OCI-M2 (cell line): ENCODE measurements around the gene SH3PXD2A.

ENCODE experiments used
- DNase-seq: peaks from one replicate; lab custom pipeline; 2025; ENCODE audit not compliant: unreplicated experiment; lab: John Stamatoyannopoulos, UW

The SH3PXD2A gene

DNA sequence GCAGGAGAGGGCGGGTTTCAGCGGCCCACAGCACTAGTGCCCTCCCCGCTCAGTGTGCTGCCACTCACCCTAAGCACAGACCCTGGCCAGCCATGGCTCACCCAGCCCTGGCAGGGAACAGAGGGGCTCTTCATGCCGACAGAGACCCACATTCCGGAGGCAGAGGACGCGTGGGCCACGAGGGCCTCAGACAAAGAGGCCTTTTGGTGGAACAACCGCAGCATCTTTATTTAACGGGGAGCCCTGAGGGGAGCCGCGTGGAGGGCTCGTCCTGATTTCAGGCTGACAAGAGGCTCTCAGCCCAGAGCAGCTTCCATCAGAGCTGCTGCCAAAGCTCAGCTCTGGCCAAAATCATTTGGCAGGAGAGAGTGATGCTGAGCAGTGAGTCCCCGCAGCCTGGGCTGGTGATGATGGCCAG is 127.8 kb downstream of the SH3PXD2A start:
- DNase-seq: no peak

DNA sequence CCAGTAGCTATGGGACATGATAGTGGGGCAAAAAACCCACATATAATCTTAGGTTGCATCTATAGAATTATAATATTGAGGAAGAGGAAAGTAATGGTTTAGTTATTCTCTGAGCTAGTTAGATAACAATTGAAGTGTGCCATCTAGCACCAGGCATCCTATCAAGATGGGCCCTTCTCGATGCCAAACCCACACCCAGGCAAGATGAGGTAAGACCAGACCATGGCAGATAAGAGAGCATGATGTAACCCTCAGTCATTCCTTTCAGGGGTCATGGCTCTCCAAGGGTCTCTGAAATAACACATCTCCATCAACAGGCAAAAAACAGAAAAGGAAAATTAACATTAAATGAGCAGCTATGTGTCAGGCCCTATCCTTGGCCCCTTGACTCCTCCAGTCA is 128.7 kb downstream of the SH3PXD2A start:
- no peak for DNase-seq

DNA sequence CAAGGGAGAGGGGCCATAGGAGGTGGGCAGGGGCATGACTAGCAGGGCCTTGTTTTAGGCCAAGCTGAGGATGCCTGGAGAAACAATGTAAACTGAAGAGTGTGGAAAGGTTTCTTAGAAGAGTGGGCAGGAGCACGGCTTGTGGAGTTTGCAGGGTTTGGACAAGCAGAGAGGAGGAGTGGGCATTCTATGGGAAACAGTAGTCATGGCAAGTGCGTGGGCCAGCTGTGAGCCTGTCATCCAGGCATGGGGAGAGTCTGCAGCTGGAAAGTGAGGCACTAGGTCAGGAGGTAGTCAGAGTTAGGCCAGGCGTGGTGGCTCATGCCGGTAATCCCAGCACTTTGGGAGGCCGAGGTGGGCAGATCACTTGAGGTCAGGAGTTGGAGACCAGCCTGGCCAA is 130.1 kb downstream of the SH3PXD2A start:
- no peak for DNase-seq

DNA sequence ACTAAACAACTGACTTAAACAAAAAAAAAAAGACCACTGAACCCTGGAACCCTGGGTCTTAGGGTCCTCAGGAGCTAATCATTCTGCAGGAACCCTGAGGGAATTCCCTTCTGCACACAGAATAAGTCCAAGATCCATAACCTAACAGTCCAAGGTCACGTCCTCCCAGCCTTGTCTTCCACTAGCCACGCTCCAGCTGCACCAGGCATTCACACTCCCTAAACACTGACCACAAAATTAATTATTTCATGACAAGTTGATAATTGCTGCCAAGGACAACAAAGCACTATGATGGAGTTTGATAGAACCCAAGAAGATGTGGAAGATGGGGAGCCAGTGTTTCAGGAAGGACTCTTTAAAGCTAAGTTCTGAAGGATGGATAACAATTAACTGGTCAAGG is 130.6 kb downstream of the SH3PXD2A start:
- DNase-seq: no peak

DNA sequence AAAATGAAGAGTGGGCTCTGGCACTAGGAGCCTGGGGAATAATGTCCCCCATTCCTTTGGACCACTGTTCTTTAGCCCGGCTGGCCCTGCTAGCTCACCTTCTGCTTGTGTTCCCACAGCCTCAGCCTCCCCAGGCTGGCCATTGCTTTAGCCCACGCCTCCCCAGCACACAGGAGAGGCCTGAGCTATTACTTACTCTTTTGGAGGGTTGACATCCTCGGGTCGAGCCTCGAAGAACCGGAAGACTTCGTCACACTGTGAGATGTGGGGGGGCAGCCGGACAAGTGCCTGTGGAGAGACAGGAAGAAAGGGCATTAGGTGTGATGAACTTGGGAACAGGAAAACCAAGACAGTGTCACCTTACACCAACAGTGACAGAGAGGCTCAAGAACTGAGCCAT is 131.3 kb downstream of the SH3PXD2A start:
- DNase-seq: no peak

DNA sequence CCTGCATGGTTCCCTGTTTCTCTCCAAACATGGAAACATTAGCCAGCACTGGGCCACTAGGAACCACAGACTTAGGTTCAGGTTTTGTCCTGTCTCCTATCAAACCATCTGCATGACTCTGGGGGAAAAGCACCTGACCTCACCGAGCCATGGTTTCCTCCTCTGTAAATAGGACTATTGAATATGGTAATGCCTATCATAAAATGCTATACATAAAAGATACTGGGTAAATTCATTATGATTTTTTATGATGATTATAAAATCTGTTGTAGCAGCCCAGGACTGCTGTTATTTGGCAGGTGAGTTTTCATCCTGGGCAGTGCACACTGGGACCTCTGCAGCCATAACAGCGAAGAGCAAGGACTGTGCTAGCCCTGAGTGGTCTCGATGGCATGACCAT is 131.8 kb downstream of the SH3PXD2A start:
- DNase-seq: no peak

DNA sequence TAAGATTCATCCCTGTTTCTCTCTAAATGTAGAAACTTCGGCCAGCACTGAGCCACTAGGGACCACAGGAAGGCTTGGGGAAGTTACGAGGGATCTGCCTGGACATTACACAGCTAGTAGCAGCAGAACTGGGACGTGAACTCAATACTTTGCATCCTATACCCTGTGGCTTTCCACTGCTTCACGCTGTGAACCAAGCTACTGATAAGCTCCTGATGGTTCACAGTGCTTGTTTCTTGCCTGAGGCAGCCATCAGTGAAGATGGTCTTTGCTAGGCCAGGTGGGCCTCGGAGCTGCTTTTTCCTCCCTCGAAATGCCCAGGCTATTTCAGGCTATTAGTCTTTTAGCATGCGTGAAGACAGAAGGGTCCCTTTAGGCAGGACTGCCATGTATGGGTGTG is 132.7 kb downstream of the SH3PXD2A start:
- no peak for DNase-seq

DNA sequence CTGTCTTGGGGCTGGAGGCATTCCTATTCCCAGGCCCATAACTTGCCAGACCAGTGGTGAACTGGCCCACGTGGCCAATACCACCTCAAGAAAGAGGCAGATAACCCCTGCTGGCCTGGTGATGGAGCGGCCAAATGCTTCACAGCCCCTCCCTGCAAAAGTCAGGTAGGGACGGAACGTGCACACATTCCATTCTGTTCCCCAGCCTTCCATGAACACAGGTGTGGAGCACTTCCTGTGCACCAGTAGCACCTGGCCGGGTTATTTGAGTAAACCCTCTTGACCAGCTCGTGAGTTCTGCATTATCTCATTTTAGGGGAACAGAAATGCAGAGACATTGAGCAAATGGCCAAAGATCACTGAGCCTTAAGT is 134.4 kb downstream of the SH3PXD2A start:
- DNase-seq: no peak

DNA sequence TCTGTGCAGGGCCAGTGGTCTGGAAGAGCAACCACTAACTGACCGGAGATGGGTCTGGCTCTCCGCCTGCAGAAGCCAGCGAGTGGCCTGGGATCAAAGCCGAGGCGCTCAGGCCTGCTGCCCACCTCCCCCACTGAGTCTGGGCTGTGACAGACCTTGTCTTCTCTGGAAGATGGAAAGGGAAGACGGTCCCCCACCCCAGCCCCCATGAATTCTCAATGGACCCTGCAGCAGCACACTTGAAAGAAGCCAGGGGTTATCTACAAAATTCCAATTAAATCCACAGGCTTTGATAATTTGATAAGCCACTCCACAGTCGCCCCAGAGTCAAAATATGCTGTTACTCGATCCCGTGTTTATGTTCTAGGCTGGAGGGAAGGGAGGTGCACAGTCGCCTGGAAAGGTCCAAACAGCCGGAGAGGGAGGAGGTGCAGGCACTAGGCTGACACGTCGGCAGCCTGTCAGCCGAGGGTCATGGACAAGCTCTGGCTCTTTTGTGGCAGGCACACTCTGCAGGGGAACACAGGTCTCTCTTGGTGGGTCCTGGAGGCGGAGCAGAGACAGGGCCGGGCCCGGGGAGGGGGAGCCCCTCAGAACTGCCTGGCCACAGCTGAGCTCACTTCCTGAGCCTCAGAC is 134.9 kb downstream of the SH3PXD2A start:
- no peak for DNase-seq

DNA sequence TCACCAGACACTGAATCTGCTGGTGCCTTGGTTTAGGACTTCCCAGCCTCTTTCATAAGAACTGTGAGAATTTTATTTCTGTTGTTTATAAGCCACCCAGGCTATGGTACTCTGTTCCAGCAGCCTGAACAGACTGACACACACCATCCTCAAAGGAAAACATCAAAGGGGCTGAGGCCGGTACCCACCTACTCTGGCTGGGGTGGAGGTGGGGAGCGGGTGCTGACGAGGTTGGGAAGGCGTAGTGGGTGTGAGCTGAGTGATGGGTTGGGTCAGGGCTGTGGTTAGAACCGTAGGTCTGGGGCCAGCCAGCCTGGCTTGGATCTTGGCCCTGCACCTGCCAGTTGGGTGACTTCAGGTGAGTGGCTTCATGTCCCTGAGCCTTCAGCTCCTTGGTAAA is 136.3 kb downstream of the SH3PXD2A start:
- DNase-seq: no peak

DNA sequence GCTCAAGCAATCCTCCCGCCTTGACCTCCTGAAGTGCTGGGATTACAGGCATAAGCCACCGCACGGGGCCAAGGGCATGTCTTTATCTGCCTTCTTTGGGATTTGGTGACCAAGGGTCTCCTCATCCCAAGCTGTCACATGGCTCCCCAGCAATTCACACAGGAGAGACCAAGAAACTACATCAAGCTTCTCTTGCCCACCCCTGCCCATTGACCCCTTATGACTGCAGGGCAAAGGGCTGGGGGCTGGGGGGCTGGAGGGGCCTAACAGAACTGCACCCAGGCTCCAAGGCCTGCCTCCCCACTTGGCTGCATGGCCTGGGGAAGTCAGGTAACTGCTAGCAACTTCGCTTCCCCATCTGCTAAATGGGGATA is 137.1 kb downstream of the SH3PXD2A start:
- no peak for DNase-seq

DNA sequence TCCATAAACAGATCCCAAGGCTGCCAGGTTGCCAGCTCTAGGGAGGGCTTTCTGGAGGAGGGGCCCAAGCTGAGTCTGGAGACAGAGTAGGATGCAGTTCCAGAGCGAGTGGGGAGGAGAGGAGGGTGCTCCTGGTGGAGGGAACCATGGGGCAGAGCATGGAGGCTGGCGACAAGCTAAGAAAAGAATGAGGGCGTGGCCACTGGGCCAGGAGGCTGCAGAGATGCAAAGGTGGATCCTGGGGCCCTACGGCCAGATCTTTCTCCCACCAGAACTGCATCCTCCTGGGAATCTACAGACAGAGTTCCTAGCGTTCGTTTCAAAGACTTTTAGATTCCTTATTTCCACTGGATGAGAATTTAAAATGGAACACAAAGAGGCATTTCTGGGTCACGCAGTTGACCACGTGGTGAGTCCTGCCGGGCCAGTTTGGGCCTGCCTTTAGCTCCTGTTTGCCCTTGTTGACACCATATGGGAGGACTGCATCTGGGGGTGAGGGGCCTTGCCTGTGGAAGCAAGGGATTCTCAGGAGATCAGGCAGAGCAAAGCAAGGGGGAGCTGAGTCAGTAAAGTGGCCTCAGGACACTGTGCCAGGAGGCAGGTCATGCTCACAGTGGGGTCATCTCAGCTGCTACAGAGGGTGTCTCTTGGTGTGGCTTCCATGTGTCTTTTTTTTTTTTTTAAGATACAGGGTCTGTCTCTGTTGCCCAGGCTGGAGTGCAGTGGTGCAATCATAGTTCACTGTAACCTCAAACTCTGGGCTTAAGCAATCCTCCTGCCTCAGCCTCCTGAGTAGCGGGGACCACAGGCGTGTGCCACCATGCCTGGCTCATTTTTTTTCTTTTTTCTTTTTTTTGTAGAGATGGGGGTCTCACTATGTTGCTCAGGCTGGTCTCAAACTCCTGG is 137.8 kb downstream of the SH3PXD2A start:
- DNase-seq: no peak

DNA sequence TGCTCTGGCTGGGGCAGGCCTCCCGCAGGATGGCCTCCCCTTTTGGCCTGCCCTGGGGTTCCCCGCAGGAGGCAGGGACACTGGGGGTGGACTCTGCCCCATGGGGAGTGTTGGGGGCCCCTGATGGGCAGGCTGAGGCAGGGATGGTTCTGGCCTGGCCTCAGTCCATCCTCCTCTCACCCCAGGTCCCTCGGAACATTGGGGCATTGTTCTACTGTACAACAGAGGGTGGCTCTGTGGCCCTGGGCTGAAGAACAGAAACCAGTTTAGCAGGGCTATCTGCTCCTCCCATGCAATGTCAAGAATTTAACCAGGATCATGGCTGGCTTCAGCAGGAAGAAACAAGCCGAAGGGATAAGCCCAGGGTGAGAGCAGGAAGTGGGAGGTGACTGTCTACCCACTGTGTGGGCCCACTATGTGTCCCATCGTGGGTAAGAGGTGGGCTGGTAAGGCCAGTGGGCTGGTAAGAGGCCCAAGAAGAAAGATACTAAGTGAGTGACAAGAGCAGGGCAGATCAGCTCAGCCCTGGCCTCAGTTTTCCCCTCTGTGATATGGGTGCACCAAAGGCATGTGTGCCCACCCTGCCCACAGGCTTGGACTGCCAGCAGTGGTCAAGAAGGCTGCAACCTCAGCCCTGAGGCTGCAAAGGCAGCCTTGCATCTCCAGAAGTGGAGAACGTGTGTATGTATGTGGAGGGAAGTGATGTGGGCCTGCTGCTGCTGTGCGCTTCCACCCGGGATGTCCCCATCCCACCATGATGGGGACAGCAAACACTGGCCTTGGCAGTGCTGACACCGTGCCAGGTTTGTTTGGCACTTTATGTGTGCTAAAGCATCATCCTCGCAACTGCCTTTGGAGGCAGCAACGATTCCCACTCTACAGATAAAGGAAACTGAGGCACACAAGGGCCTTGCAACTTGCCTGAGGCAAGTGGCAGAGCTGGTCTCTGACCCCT is 138.9 kb downstream of the SH3PXD2A start:
- DNase-seq: no peak

DNA sequence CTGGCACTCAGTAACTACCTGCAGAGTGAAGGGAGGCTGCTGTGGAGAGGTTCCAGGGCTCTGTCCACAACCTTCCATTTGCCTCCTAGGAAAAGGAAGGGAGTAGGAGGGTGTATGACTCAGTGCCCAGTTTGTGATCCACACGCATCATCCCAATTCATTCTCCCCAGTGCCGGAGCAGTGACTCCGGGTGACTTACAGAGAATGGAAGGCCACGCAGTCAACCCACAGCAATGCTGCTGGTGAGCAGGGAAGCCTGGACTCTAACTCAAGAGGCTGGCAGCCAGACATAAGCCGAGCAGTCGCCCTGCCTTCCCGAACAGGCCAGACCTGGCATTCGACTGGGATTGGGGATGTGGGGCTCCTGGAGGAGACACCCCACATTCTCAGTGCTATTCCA is 139.9 kb downstream of the SH3PXD2A start:
- no peak for DNase-seq

DNA sequence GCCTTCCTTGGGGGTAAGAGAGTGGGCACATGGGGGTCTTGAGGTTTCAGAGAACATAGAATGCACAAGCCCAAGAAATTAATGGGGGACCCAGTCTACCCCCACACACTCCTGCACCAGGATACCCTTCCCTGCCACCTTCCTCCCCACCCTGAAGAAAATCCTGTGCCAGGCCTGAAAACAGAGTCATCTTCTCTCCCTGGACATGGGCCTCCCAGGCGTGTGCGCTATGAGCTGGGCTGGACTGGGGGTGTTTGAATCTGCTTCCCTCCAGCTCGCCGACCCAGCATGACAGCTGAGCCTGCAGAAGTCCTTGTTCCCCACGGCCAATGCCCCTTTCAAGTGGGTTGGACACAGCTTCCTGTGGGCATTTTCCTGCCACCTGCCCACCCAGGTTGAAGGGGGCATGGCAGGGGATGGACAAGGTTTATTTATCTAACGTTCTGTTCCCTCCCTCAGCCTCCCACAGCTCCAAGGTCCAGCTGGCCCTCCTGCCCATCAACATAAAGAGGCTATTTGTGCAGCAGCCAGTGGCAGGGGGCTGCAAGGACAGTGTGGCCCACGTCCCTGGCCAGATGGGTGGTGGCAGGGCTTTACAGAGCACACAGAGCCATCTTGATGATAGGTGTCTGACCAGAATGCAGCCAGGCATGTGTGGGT is 141.0 kb downstream of the SH3PXD2A start:
- no peak for DNase-seq

DNA sequence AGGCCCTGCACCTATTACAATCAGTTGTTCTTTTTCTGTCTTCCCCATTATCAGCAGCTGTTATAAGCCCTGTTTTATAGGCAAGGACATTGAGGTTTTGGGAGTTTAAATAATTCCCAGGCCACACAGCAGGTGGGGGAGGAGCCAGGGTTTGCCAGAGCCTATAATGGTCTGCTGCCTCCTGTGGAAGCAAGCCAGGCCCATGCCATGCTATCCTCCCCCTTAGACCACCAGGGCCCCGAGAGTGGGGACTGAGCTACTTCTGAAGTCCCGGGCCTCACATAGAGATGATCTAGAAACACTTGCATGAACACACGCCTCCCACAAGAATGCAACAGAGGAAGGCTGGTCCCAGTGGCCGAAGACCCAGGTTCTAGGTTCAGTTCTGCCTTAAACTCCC is 141.7 kb downstream of the SH3PXD2A start:
- no peak for DNase-seq

DNA sequence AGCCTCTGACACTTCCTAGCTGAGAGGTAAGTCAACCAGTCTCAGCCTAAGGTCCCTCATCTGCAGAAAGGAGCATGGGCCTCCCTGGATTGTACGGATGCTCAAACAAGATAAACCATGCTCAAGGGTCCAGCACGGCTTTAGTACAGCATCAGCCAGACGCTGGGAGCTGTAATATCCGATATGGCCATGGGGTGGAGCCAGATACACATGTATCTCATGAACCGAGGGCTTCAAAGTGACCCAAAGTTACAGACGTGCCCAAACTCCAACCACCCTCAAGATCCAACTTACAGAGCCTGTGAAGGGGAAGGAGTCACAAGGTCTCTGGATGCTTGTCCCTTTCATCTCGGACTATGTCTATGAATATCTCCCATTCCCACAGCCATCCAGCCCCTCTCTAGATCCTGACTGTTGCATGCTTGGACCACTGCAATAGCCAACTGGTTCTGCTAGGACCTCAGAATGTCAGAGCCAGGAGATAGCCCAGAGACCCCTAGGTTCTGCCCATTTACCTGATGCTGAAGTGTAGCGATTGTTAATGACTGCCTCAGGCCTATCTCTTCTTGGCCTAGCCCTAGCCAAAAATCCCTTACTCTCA is 142.4 kb downstream of the SH3PXD2A start:
- DNase-seq: peak; percentile 87

DNA sequence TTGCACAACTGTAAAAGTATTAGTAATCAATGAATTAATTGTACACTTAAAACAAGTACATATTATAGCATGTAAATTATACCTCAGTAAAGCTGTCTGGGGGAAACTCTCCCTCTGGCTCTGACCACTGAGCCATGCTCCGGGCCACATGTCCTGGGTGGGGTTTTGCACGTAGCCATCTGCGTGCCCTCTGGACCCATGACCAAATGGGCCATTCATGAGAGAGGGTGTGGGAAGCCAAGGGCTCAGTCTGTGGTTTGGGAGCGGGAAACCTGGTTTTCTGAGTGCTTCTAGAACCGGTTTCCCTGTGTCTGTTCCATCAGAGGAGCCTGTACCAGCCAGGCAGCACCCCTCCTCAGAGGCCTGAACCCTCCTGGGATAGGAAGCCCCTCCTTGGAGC is 143.2 kb downstream of the SH3PXD2A start:
- DNase-seq: no peak

DNA sequence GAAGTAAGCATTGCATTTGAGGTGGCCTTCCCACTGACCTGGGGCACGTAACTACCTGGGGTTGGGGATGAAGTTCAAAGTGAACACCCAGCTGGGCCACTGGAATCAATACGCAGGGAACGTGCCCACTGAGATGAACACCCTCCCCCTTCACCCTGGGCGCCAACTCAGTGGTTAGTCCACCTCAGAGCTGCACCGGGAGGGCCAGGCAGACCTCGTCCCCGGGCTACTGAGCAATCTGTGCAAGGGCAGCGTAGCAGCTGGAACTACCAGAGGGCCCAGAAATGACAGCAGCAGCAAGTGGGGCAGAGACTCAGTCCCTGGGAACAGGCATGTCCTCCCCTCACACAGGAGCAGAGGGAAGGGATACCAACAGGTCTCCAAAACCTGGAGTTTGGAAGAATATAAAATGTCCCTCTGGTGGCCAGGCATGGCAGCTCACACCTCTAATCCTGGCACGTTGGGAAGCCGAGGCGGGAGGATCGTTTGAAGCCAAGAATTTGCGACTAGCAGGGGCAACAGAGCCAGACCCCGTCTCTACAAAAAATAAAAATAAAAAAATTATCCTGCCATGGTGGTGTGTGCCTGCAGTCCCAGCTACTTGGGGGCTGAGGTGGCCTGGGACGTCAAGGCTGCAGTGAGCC is 143.9 kb downstream of the SH3PXD2A start:
- DNase-seq: no peak

DNA sequence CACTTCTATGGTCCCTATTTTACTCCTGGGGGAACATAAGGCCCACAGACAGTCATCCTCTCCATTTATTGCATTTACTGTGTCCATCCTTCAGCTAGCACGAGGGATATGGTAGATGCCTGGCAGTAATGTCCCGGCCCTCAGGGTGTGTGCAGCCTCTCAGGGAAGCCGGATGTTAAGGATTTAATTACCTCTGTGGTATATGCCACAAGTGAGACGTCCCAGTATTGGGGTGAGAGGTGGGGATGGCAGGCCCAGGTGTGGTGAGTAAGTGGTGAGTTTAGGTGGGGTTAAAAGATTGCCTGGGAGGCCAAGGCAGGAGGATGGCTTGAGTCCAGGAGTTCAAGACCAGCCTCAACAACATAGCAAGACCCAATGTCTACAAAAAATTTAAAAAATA is 144.9 kb downstream of the SH3PXD2A start:
- no peak for DNase-seq
